ENCODE data around the gene PDE6A.
"Not testable (repeated sequence)": the region's sequence is repeated elsewhere in the genome, so short reads cannot be mapped to it uniquely, and the experiment has no call there.

Gene PDE6A

DNA sequence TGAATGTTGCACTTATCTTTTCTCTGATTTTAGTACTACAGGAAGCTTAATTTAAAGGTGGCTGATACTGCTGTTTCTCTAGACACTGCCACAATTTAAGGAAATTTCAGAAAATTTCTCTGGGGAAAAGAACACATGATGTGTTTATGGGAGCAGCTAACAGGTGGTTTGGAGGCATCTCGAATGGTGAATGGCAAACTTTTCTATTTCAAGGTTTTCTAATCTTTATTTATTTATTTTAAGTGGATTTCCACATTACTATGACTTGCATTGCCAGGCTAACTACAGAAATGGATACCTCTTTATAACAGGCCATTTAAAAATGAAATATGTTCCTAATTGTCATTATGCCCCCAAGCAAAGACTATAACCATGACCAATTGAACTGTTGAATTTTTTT, 50.4 kb downstream of the PDE6A start:
- DNase-seq (ENCODE audit: low read depth), result no peak

- no peak for DNase-seq (ENCODE audit: low read depth)
Observed at GRCh38 chr5:149893403-149893931, 51.1 kb downstream of the PDE6A start.

GRCh38 chr5:149892594-149892993, 52.0 kb downstream of the PDE6A start:
- DNase-seq (ENCODE audit: low read depth), result no peak

DNA sequence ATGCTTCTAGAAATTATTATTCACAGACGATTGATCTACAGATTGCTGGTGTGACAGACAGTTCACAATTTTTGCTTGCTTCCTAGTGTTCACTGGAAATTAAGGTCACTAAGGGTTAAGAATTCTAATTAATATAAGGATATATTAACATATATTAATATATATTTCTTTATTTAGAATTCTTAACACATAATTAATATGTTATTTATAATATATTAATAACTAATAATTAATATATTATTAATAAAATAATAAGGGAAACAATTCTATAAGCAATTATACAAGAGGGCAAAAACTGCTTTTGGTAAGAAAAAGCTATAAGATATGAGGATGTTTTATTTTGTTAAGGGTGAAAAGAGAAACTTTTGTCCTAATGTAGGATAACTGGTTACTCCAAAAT, 56.3 kb downstream of the PDE6A start:
- DNase-seq (ENCODE audit: low read depth), result no peak

DNA sequence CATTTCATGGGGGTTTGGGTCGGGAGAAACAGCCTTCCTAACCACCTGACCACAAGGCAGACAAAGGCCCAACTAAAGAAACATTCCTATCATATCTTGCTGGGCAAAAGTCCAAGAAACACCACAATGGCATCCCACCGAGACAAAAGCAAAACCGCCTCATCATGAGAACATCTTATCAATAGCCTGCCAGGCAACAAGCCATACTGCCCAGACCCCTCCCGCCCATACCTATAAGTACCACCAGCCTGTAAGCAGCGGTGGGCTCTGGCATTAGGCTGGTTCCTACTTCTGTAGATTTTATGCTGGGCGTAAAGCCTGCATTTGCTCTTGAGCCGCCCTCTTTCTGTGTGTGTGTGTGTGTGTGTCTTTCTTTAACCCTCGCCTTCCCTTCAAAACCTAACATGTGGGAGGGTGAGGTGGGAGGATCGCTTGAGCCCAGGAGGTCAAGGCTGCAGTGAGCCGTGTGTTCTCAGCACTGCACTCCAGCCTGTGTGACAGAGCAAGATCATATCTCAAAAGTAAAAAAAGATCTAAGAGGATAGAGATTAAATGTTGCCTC, 56.9 kb downstream of the PDE6A start:
- no peak for DNase-seq (ENCODE audit: low read depth)

DNA sequence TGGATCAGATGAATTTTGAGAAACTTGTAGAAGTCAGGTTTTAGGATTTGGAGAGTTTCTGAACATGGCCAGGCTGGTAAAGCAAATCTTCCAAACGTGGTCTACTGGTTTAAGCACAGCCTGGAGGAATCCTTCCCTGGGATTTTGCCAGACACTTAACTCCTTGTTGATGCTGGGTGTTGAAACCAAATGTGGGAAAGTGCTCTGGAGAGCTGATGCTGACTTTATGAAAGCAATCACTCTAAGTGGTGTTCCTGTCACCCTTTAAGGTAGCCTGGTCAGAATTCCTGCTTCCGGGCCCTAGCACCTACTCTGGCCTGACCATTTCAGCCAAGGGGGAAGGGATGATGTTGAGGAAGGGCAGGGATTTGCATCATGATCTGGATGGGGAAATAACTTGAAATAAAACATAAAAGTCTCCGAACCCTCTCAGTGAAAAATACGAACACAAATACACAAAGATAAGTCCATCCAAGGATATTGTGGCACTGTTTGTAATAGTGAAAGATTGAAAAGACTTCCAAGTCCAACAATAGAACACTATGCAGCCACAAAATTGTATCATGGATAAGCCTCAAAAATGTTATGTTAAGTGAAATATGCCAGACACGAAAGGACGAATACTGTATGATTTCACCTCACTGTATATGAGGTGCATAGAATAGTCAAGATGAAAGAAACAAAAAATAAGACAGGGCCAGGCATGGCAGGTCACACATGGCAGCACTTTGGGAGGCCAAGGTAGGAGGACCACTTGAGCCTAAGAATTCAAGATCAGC, 57.7 kb downstream of the PDE6A start:
- DNase-seq (ENCODE audit: low read depth), result no peak

GRCh38 chr5:149886060-149886459, 58.5 kb downstream of the PDE6A start:
- DNase-seq (ENCODE audit: low read depth), result no peak

- DNase-seq (ENCODE audit: low read depth), result no peak
Observed at GRCh38 chr5:149885513-149885912, 59.1 kb downstream of the PDE6A start.

GRCh38 chr5:149883550-149883949, 61.0 kb downstream of the PDE6A start:
- no peak for DNase-seq (ENCODE audit: low read depth)

DNA sequence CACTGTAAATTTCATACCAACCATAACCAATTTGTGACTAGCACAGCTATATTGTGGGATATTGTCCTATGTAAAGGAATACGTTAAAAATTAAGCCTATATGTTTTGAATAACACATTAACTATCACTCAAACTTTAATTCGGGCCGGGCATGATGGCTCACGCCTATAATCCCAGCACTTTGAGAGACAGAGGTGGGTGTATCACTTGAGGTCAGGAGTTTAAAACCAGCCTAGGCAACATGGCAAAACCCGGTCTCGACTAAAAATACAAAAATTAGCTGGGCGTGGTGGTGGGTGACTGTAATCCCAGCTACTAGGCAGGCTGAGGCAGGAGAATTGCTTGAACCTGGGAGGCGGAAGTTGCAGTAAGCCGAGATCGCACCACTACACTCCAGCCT, 62.0 kb downstream of the PDE6A start:
- not testable (repeated sequence) for DNase-seq (ENCODE audit: low read depth)

DNA sequence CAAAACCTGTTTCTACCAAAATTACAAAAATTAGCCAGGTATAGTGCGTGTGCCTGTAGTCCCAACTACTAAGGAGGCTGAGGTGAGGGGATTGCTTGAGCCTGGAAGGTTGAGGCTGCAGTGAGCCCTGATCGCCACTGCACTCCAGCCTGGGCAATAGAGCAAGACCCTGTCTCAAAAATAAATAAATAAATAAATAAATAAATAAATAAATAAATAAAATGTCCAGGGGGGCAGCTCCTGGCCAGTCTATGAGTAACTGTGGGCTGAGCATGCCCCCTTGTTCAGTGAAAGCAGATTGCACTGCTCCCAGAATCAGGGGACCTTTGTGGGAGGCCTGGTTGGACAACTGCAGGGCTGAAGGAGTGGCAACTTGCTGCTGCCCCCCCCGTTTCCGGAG, 62.7 kb downstream of the PDE6A start:
- no peak for DNase-seq (ENCODE audit: low read depth)

DNA sequence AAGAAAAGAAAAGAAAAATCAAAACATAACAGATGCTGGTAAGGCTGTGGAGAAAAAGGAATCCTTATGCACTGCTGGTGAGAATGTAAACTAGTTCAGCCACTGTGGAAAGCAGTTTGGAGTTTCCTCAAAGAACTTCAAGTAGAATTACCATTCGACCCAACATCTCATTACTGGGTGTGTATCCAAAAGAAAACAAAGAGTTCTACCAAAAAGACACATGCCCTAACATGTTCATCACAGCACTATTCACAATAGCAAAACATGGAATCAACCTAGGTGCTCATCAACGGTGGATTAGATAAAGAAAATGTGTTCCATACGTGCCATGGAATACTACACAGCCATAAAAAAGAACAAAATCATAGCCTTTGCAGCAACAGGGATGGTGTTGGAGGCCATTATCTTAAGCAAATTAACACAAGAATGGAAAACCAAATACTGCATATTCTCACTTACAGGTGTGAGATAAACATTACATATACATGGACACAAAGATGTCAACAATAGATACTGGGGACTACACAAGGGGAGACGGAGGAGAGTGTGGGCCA, 63.4 kb downstream of the PDE6A start:
- no peak for DNase-seq (ENCODE audit: low read depth)

- DNase-seq (ENCODE audit: low read depth), result not testable (repeated sequence)
Observed at GRCh38 chr5:149879593-149879992, 65.0 kb downstream of the PDE6A start.

DNA sequence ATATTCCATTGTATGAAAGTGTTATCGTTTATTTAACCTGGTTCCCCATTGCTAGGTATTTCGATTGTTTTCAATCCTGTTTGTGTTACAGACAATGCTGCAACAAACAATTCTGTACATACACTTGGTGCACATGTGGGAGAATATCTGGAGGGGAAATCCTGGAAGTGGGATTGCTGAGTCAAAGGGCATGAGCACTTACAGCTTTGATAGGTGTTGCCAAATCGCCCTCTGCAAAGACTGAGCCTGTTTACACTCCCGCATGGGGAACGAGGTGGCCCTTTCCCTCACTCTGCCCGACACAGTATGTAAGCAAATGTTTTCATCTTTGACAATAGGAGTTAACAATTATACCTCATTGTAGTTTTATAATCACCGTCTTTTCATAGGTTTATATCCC, 66.2 kb downstream of the PDE6A start:
- no peak for DNase-seq (ENCODE audit: low read depth)

GRCh38 chr5:149873896-149874295, 70.7 kb downstream of the PDE6A start:
- no peak for DNase-seq (ENCODE audit: low read depth)

DNA sequence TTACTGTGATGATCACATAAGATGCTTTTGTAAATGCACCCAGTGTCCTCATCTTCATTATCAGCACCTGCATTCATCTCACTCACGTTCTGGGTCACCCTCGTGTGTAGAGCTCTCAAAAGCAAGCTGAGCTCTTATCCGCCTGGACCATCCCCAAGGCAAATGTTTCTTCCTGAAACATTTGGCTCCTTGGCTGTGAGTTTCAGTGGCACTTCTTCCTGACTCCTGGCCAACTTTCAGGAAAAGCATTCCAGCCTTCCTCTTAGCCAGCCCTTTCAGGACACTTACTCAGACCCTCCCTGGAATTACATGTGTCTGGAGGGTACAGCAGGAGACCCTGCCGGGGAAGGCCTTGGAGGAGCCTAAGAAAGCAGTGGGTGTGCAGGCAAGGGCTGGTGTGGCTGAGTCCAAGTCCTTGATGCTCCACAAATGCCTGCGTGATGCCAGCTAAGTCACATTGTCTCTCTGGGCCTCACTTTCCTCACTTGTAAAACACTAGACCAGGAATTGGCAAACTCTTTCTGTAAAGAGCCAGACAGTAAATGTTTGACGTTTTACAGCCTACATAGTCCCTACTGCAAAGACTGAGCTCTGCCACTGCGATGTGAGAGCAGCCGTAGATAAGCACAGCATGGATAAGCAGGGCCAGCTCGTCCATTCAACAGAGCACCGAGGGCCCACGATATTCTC, 72.1 kb downstream of the PDE6A start:
- DNase-seq (ENCODE audit: low read depth), result no peak

DNA sequence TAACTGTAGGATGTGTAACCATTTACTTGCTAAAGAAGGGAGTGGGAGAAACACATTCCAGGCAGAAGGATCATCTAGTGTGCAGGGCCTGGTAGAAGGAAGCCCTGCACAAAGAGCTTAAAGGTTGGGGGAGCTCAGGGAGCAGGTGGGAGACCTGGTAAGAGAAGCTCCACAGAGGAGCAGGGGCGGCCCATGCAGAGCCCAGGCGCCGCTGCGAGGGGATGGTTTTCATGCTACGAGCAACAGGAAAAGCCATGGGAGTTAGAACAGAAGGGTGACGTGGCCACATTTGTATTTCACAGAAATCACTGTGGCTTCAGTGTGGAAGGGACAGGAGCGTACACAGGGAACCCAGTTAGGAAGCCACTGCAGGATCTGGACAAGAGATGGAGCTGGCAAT, 73.1 kb downstream of the PDE6A start:
- DNase-seq (ENCODE audit: low read depth), result no peak

GRCh38 chr5:149870697-149871096, 73.9 kb downstream of the PDE6A start:
- DNase-seq (ENCODE audit: low read depth), result no peak

- no peak for DNase-seq (ENCODE audit: low read depth)
Observed at GRCh38 chr5:149870232-149870631, 74.4 kb downstream of the PDE6A start.

DNA sequence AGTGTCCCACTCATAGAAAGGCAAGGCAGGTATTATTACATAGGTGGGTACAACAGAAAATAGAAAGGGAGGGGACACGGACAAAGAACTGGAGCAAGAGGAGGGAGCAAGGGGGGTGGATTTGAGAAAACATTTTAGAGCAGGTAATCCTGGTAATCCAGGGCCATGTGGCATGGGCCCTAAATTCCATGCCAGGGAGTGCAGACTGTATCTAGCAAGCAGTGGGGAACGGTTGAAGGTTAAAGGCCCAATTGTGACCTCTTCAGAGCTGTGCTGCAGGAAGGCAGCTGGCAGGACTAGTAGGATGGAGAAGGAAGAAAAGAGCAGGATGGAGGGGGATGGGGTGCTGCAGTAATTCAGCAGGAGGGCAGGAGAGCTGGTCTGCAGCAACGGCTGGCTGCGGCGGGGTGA, 75.2 kb downstream of the PDE6A start:
- no peak for DNase-seq (ENCODE audit: low read depth)

DNA sequence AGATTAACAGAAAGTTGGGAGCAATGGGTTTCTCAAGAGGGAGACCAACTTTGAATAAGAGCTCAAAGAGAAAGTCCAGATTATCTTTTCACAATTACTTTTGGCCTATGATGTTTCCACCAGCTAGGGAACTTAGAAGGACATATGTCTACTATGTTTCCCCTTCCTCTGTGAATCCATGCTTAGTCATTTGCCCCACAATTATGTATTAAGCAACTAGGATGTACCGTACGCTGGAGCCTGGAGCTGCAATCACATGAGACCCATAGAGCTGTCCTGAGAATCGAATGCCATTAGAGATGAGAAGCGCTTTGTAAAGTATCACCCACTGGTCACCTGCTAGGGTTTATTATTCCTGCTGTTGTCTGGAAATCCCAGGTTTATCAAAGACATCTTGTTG, 78.8 kb downstream of the PDE6A start:
- DNase-seq (ENCODE audit: low read depth), result no peak

GRCh38 chr5:149863830-149864229, 80.8 kb downstream of the PDE6A start:
- DNase-seq (ENCODE audit: low read depth), result no peak

GRCh38 chr5:149863176-149863575, 81.4 kb downstream of the PDE6A start:
- no peak for DNase-seq (ENCODE audit: low read depth)
